Measurements from ENCODE around the gene C22orf39.

Gene C22orf39

DNA sequence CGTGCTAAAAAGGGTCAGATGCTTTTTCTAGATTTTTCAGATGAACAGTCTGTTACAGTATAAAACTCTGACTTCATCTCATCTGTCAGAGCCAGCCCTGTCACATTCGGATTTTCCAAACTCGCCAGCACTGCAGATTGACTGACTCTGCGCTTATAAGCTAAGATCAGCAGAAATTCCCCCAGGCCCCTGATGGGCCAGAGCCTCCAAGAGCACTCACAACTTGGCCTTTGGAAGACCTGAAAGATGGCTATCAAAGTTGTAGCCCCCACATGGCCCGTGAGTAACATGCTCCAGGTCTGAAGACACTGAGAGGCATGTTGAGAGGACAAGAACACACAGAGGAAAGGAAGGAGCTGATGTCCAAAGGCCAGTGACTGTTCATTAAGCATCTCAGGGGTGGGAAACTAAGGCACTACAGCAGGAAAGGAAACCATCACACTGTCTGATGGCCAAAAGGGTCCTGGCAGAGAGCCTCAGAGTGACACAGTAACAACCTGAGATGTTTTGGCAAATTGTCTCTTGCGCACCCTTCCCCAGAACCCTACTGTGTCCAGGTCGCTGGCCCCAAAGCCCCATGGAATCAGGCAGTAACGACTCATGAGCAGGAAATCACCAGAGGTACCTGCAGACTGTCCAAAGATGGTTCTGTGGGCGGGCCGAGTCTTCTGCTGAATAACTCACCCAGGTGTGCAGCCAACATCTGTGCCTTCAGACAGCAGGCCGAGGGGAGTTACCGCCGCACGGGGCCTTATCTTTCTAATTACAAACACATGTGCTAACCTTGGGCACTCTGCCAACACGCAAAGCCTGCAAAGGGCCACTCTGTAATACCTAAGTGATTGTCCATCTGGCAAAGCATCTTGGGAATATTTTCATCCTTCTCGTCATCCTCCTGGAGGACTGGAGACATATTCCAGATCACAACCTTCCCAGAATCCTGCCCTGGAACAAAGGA is 39.6 kb downstream of the C22orf39 start:
- no peaks in the 10 kb centered on the region for H3K9me3 ChIP-seq (ENCODE audit: severe bottlenecking)
- TF ChIP-seq, protein P1, sequence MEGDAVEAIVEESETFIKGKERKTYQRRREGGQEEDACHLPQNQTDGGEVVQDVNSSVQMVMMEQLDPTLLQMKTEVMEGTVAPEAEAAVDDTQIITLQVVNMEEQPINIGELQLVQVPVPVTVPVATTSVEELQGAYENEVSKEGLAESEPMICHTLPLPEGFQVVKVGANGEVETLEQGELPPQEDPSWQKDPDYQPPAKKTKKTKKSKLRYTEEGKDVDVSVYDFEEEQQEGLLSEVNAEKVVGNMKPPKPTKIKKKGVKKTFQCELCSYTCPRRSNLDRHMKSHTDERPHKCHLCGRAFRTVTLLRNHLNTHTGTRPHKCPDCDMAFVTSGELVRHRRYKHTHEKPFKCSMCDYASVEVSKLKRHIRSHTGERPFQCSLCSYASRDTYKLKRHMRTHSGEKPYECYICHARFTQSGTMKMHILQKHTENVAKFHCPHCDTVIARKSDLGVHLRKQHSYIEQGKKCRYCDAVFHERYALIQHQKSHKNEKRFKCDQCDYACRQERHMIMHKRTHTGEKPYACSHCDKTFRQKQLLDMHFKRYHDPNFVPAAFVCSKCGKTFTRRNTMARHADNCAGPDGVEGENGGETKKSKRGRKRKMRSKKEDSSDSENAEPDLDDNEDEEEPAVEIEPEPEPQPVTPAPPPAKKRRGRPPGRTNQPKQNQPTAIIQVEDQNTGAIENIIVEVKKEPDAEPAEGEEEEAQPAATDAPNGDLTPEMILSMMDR (IDR thresholded peaks at IDR 0.05; ENCODE audit: low read depth, low read length): no peak
- H3K4me3 ChIP-seq (ENCODE audit: low read depth, low read length): no peak overlapping the region
- DNase-seq: no peak
- no peaks in the 10 kb centered on the region for H3K27me3 ChIP-seq (ENCODE audit: insufficient read depth, low read depth, severe bottlenecking)
- H3K36me3 ChIP-seq: peaks cover 64% of the 10 kb centered on the region
- no peak overlapping the region for H3K27ac ChIP-seq

DNA sequence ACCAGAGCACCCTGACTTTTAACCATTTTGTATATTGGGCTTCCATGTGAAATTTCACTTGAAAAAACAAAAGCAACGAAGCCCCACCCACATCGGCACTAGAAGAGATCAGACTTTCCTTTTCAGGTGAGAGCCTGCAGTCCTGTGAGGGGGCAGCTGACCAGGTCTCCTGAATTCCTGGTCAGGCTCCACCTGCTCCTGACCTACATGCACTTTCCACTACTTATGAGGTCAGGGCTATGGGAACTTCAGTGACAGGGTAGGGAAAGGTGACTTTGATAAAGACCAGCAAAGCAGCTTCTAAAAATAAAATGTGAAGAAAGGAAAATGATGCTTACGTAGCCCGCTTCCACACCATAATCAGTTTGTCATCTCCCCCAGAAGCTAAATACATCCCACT is 40.7 kb downstream of the C22orf39 start:
- Histone ChIP-seq H3K9me3 (ENCODE audit: severe bottlenecking) (no peaks in the 10 kb centered on the region), H3K36me3 (peaks cover 68% of the 10 kb centered on the region), H3K27me3 (ENCODE audit: insufficient read depth, low read depth, severe bottlenecking) (no peaks in the 10 kb centered on the region), H3K27ac (no peak overlapping the region), H3K4me3 (ENCODE audit: low read depth, low read length) (no peak overlapping the region)
- DNase-seq: no peak
- TF ChIP-seq, protein P1 (IDR thresholded peaks at IDR 0.05; ENCODE audit: low read depth, low read length): no peak

DNA sequence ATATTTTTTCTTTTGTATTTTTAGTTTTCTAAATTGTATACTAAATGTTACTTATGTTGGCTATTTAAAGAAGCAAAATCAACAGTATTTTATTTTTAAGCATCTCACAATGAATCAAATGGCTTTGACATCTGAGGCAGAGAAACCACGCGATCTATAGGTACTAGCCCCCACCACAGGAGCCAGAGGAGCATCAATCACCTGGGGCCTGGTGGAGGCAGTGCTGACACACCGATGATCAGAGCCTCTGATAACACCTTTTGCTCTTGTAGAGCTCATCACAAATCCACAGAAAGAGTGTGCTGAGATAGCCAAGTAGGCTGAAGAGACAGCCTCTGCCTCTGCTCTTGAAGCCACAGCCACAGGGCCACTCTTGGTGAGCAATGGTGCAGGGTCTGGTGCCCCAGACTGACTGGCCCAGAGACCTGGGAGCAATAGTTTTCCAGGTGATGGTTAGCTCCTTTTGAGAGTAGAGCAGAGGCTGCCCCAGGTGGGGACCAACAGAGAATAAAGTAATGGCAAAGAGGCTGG is 41.2 kb downstream of the C22orf39 start:
- H3K9me3 ChIP-seq (ENCODE audit: severe bottlenecking): no peaks in the 10 kb centered on the region
- no peak overlapping the region for H3K27ac ChIP-seq
- TF ChIP-seq, protein P1 (IDR thresholded peaks at IDR 0.05; ENCODE audit: low read depth, low read length): no peak
- H3K4me3 ChIP-seq (ENCODE audit: low read depth, low read length): no peak overlapping the region
- peaks cover 68% of the 10 kb centered on the region for H3K36me3 ChIP-seq
- no peak for DNase-seq
- no peaks in the 10 kb centered on the region for H3K27me3 ChIP-seq (ENCODE audit: insufficient read depth, low read depth, severe bottlenecking)

DNA sequence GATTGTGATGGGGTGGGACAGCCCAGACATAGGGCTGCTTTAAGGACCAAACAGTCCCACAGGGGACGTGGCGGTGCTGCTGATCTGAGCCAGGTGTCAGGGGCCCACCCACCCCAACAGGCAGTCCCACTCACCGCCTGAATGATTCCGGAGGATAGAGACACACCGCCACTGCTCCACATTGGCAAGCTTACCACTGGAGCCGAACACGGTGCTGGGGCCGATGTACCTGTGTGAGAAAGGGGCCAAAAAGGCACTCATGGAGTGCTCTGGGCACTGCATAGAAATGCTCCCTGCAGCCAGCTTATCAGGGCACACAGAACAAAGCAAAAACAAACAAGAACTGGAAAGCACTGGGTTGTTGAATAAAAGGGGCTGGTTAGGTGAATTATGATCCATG is 41.9 kb downstream of the C22orf39 start:
- Histone ChIP-seq H3K36me3 (peaks cover 67% of the 10 kb centered on the region), H3K9me3 (ENCODE audit: severe bottlenecking) (no peaks in the 10 kb centered on the region), H3K27me3 (ENCODE audit: insufficient read depth, low read depth, severe bottlenecking) (no peaks in the 10 kb centered on the region), H3K4me3 (ENCODE audit: low read depth, low read length) (no peak overlapping the region), H3K27ac (no peak overlapping the region)
- DNase-seq: no peak
- TF ChIP-seq, protein P1 (IDR thresholded peaks at IDR 0.05; ENCODE audit: low read depth, low read length): no peak

DNA sequence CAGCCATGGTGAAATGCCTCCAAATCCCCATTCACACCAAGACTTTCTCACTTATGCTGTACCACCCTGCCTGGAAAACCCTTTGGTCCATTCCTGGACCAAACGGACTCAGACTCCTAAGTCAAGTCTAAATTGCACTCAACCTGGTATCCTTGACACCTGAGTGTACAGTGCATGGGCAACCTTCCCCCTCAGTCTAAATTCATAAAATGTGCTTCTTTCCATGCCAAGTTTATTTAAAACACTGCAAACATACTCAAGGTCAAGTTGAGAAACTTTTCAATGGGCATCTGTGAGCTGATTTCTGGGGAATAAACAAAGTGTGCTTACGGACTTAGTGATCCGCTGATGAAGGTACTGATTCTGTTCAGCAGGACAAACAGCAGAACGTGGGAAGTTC is 42.4 kb downstream of the C22orf39 start:
- DNase-seq: no peak
- Histone ChIP-seq H3K27ac (no peak overlapping the region), H3K9me3 (ENCODE audit: severe bottlenecking) (no peaks in the 10 kb centered on the region), H3K36me3 (peaks cover 62% of the 10 kb centered on the region), H3K27me3 (ENCODE audit: insufficient read depth, low read depth, severe bottlenecking) (no peaks in the 10 kb centered on the region), H3K4me3 (ENCODE audit: low read depth, low read length) (no peak overlapping the region)
- TF ChIP-seq, protein P1 (IDR thresholded peaks at IDR 0.05; ENCODE audit: low read depth, low read length): no peak
